LNCAP (cell line): ENCODE results near the gene FHOD1.

Experiments
- TF ChIP-seq, protein P1 (sequence below): fragments of 450-650 bp; IDR thresholded peaks from 2 replicates; pipeline ENCODE4 v1.5.1; 2017; ENCODE audit warnings: mild to moderate bottlenecking

FHOD1 gene

GRCh38 chr16:67249178-67250044 lies 2.1 kb upstream of the FHOD1 start:
- TF ChIP-seq, protein P1, sequence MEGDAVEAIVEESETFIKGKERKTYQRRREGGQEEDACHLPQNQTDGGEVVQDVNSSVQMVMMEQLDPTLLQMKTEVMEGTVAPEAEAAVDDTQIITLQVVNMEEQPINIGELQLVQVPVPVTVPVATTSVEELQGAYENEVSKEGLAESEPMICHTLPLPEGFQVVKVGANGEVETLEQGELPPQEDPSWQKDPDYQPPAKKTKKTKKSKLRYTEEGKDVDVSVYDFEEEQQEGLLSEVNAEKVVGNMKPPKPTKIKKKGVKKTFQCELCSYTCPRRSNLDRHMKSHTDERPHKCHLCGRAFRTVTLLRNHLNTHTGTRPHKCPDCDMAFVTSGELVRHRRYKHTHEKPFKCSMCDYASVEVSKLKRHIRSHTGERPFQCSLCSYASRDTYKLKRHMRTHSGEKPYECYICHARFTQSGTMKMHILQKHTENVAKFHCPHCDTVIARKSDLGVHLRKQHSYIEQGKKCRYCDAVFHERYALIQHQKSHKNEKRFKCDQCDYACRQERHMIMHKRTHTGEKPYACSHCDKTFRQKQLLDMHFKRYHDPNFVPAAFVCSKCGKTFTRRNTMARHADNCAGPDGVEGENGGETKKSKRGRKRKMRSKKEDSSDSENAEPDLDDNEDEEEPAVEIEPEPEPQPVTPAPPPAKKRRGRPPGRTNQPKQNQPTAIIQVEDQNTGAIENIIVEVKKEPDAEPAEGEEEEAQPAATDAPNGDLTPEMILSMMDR: no peak

DNA sequence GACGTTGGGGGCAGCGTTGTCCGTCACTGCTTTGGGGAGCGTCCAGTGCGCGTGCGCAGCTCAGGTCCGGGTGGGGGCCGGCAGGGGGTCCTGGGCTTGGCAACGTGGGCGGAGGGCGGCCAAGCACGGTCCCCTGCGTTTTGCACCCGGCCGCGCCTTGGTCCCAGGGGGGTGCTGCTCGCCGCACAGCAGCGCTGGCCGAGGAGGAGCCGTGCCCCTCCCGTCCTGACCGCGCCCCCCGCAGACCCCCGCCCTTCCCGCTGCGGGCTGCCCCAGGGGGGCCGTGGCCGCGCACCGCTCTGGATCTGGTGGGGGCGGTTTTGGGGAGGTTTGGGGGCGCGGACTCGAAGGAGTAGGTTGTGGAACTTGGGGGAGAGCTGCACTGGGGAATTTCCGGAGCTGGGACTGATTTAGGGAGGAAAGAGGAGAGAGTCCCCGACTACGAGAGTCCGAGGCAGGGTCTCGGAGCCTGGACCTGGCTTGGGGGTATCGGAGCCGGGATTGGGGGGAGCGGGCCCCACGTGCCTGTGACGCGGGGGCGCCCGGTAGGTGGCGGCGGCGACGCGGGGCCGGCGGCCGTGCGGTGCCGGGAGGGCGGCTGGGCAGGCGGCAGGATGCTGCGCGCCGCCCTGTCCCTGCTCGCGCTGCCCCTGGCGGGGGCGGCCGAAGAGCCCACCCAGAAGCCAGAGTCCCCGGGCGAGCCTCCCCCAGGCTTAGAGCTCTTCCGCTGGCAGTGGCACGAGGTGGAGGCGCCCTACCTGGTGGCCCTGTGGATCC lies 1.3 kb upstream of the FHOD1 start, which contains the start of gene SLC9A5:
Gene SLC9A5, plus strand, starts transcription at position 579 of the 777 bp plus-strand sequence. Its CDS starts 36 bp downstream, at position 615.
- TF ChIP-seq, protein P1: peak; percentile 13; the same call in 1 of the 2 replicates

DNA sequence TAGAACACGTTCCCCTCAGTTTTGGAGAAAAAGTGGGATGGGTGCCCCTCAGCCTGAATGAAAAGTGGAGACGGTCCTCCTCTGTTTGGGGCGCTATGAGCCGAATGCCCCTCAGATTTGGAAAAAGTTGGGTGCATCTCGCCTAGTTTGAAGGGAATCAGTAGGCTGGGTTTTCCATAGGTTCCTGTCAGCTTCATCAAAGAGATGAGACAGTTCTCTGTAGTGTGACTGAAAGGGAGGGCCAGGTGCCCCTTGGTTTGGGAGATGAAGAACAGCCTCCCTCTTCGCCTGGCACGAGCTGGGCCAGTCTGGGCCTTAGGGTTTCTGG lies 756 bp upstream of the FHOD1 start:
- TF ChIP-seq, protein P1: no peak

GRCh38 chr16:67246756-67247191 lies 507 bp downstream of the FHOD1 start:
- TF ChIP-seq, protein P1: no peak

DNA sequence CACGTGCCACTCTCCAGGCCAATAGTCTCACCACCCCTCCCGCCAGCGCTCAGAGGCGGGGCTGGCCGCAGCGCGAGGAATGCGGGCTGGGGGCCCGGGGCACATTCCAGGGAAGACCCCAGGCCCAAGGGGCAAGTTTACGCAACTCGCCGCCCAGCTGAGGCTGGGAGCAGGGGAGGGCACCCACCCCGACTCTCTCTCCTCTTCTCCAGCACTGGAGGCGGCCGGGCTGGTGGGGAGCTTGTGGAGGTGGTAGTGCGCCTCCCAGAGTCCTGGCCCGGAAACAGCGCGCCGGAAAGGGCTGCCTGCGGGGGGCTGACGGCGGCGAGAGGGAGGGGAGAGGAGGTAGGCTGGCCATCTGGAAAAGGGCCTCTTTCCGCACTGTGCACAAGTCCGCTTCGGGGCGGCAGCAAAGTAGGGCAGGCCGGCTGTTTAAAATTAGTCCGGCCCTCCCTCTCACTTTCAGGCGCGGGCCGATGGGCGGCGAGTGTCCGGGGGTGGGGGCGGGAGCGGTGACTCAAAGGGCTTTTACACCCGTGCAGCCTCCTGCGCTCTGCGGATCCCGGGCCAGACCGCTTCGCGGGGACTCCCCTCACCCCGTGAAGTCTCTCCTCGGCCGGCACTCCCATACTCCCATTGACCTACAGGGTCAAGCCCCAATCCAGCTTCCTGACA lies 1.1 kb downstream of the FHOD1 start:
- TF ChIP-seq, protein P1: no peak; the same call in 1 of the 2 replicates

DNA sequence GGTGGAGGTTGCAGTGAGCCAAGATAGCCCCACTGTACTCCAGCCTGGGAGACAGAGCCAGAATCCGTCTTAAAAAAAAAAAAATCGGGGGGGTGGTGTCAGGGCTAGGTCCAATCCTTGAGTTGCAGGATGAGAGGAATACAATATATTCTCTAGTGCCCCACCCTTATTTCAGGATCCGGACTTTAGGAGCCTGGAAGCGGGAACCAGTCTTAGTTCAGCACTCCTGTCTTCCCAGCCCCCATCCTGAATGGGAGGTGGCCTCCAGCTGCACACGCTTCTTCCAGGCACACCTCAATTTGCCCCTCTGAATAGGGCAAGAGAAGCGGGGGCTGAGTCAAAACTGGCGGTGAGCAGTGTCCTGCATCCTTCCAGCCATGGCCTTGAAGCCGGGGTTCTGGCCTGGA lies 1.6 kb downstream of the FHOD1 start:
- TF ChIP-seq, protein P1: no peak

- TF ChIP-seq, protein P1: no peak
These were observed 2.1 kb downstream of the FHOD1 start for GRCh38 chr16:67245186-67245585.
